HEK293T (cell line): Measurements from ENCODE around the gene ABCC5.
"Not testable (repeated sequence)": the region's sequence is repeated elsewhere in the genome, so short reads cannot be mapped to it uniquely, and the experiment has no call there.

Experiments
- CTCF ChIA-PET: fragments of 350-600 bp; formaldehyde crosslinking; extraction: SDS; loops from one replicate; lab custom pipeline; 2021; ENCODE audit warnings: antibody characterized with exemption, inconsistent platforms; lab: Yijun Ruan, JAX
- POLR2A ChIA-PET: fragments of 350-600 bp; formaldehyde crosslinking; extraction: SDS; loops from one replicate; lab custom pipeline; 2020; ENCODE audit warnings: antibody characterized with exemption, inconsistent platforms; lab: Yijun Ruan, JAX
- DNase-seq: peaks from one replicate; pipeline ENCODE4 v3.0.0; 2012; ENCODE audit warnings: mixed read lengths; ENCODE audit errors: extremely low spot score
- ARNT ChIP-seq: fragments of 450-650 bp; IDR thresholded peaks from 2 replicates; pipeline ENCODE4 v1.6.1; 2017; ENCODE audit warnings: mild to moderate bottlenecking
- BHLHE40 ChIP-seq: fragments of 450-650 bp; IDR thresholded peaks from 2 replicates; pipeline ENCODE4 v1.6.1; 2016; ENCODE audit warnings: mild to moderate bottlenecking, moderate library complexity, borderline replicate concordance
- CTBP1 ChIP-seq: fragments of 450-650 bp; IDR thresholded peaks from 2 replicates; pipeline ENCODE4 v1.6.1; 2016; ENCODE audit warnings: borderline replicate concordance
- ELF4 ChIP-seq: fragments of 450-650 bp; IDR thresholded peaks from 2 replicates; pipeline ENCODE4 v1.6.1; 2017; ENCODE audit warnings: antibody characterized with exemption
- FOXA1 ChIP-seq: fragments of 450-650 bp; IDR thresholded peaks from 2 replicates; pipeline ENCODE4 v1.6.1; 2016; ENCODE audit warnings: mild to moderate bottlenecking
- FOXK2 ChIP-seq: fragments of 450-650 bp; IDR thresholded peaks from 2 replicates; pipeline ENCODE4 v1.6.1; 2016; ENCODE audit warnings: mild to moderate bottlenecking
- FOXM1 ChIP-seq: fragments of 450-650 bp; IDR thresholded peaks from 2 replicates; pipeline ENCODE4 v1.6.1; 2017; ENCODE audit warnings: mild to moderate bottlenecking, borderline replicate concordance
- HDGF ChIP-seq: fragments of 450-650 bp; IDR thresholded peaks from 2 replicates; pipeline ENCODE4 v1.6.1; 2017; ENCODE audit warnings: antibody characterized with exemption, borderline replicate concordance
- L3MBTL2 ChIP-seq: fragments of 450-650 bp; conservative IDR thresholded peaks from 2 replicates; pipeline ENCODE4 v1.6.1; 2016; ENCODE audit warnings: mild to moderate bottlenecking
- LEF1 ChIP-seq: fragments of 450-650 bp; IDR thresholded peaks from 2 replicates; pipeline ENCODE4 v1.6.1; 2017; ENCODE audit warnings: mild to moderate bottlenecking, borderline replicate concordance
- NFRKB ChIP-seq: fragments of 450-650 bp; IDR thresholded peaks from 2 replicates; pipeline ENCODE4 v1.6.1; 2016; ENCODE audit warnings: mild to moderate bottlenecking, moderate library complexity
- PKNOX1 ChIP-seq: fragments of 450-650 bp; IDR thresholded peaks from 2 replicates; pipeline ENCODE4 v1.6.1; 2016
- SP1 ChIP-seq: fragments of 450-650 bp; IDR thresholded peaks from 2 replicates; pipeline ENCODE4 v1.6.1; 2017
- SUZ12 ChIP-seq: fragments of 450-650 bp; IDR thresholded peaks from 2 replicates; pipeline ENCODE4 v1.6.1; 2016; ENCODE audit warnings: mild to moderate bottlenecking
- TARDBP ChIP-seq: fragments of 450-650 bp; IDR thresholded peaks from 2 replicates; pipeline ENCODE4 v1.6.1; 2016
- ZNF384 ChIP-seq: fragments of 450-650 bp; IDR thresholded peaks from 2 replicates; pipeline ENCODE4 v1.6.1; 2016

Gene ABCC5

DNA sequence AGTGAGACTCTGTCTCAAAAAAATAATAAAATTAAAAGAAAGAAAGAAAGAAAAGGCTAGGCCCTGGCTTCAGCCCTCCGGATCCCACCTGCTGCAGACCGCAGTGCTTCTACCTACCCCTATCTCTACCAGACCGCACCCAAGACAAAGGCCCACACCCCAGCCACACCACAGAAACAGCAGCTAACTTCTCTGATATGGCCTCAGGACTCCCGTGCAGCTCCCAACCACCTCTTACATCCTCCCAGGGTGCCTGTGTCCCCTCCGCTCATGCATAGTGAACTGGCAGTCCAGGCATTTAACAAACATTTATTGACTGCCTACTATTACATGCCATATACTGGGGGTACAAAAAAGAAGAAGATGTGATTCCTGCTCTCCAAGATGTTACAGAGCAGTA lies 28.3 kb upstream of the ABCC5 start:
- ChIA-PET CTCF (no interaction called here), POLR2A (no interaction called here)
- TF ChIP-seq SUZ12 (no peak), FOXA1 (no peak), PKNOX1 (no peak), TARDBP (no peak), ELF4 (no peak), BHLHE40 (no peak), HDGF (no peak), ARNT (no peak), ZNF384 (no peak), SP1 (no peak), L3MBTL2 (no peak), LEF1 (no peak)

GRCh38 chr3:184042617-184043016 lies 24.9 kb upstream of the ABCC5 start:
- CTCF ChIA-PET: no interaction called here
- TF ChIP-seq ZNF384: no peak
- no peak for TF ChIP-seq BHLHE40
- no peak for TF ChIP-seq FOXK2
- no peak for TF ChIP-seq FOXA1
- no peak for TF ChIP-seq CTBP1
- TF ChIP-seq LEF1: no peak
- TF ChIP-seq L3MBTL2: no peak
- no peak for TF ChIP-seq HDGF
- TF ChIP-seq PKNOX1: no peak
- TF ChIP-seq TARDBP: no peak
- TF ChIP-seq FOXM1: no peak
- no peak for TF ChIP-seq SP1
- no peak for TF ChIP-seq SUZ12
- TF ChIP-seq ELF4: no peak
- TF ChIP-seq ARNT: no peak
- no peak for TF ChIP-seq NFRKB
- POLR2A ChIA-PET: no interaction called here
- DNase-seq: no peak

More for the DNA sequence above, 28.3 kb upstream of the ABCC5 start:
- no peak for DNase-seq

- ChIA-PET POLR2A (interaction anchor here (0.8 kb wide), 1 partner anchor 95 kb away, joined by 3 read pairs; the partner anchor contains the start of gene EIF2B5), CTCF (no interaction called here)
- TF ChIP-seq FOXA1 (no peak), NFRKB (no peak), SUZ12 (no peak), TARDBP (no peak), ZNF384 (no peak), ELF4 (no peak), SP1 (no peak), FOXK2 (no peak), PKNOX1 (no peak), BHLHE40 (no peak), L3MBTL2 (no peak), HDGF (no peak), FOXM1 (no peak), LEF1 (no peak), ARNT (no peak)
- DNase-seq: peak; percentile 31
These were observed 22.3 kb upstream of the ABCC5 start for GRCh38 chr3:184040010-184040409.

GRCh38 chr3:184039414-184039813 lies 21.7 kb upstream of the ABCC5 start:
- CTCF ChIA-PET: no interaction called here
- POLR2A ChIA-PET: interaction anchor here (0.8 kb wide), 1 partner anchor 95 kb away, joined by 3 read pairs; the partner anchor contains the start of gene EIF2B5
- no peak for DNase-seq
- TF ChIP-seq ARNT (no peak), FOXA1 (no peak), TARDBP (no peak)

- CTCF ChIA-PET, POLR2A ChIA-PET, DNase-seq: not testable (repeated sequence)
These were observed 20.6 kb upstream of the ABCC5 start for GRCh38 chr3:184038307-184038706.

- DNase-seq: no peak
- ChIA-PET POLR2A (no interaction called here), CTCF (no interaction called here)
- no peak for TF ChIP-seq SP1
- TF ChIP-seq SUZ12: no peak
- no peak for TF ChIP-seq L3MBTL2
- TF ChIP-seq FOXK2: no peak
- no peak for TF ChIP-seq FOXM1
- no peak for TF ChIP-seq ELF4
- TF ChIP-seq FOXA1: no peak
- no peak for TF ChIP-seq LEF1
- no peak for TF ChIP-seq PKNOX1
- no peak for TF ChIP-seq NFRKB
- TF ChIP-seq HDGF: no peak
- no peak for TF ChIP-seq TARDBP
- TF ChIP-seq BHLHE40: no peak
- no peak for TF ChIP-seq CTBP1
- TF ChIP-seq ARNT: no peak
- TF ChIP-seq ZNF384: no peak
These were observed 20.1 kb upstream of the ABCC5 start for GRCh38 chr3:184037816-184038215.
